RWPE1 (cell line): ENCODE data around the gene SPNS1.

Experiments used
- CTCF ChIA-PET: fragments of 350-600 bp; sonication (Branson Sonifier 250); formaldehyde crosslinking; extraction: SDS; loops from one replicate; lab custom pipeline; 2021; lab: Yijun Ruan, JAX
- POLR2A ChIA-PET: fragments of 400-600 bp; formaldehyde crosslinking; extraction: SDS; loops from one replicate; lab custom pipeline; 2020; ENCODE audit warnings: antibody characterized with exemption; ENCODE audit not compliant: low non-redundant PET; lab: Yijun Ruan, JAX
- DNase-seq: peaks from one replicate; pipeline ENCODE4 v3.0.0; 2012; ENCODE audit warnings: low spot score
- H3K27ac ChIP-seq: fragments of 450-650 bp; 2 replicates; pipeline ENCODE4 v1.5.1; 2017
- TF ChIP-seq, protein P1 (sequence below): fragments of 450-650 bp; conservative IDR thresholded peaks from 2 replicates; pipeline ENCODE4 v1.5.1; 2017; ENCODE audit warnings: low read depth, mild to moderate bottlenecking

SPNS1 gene

DNA sequence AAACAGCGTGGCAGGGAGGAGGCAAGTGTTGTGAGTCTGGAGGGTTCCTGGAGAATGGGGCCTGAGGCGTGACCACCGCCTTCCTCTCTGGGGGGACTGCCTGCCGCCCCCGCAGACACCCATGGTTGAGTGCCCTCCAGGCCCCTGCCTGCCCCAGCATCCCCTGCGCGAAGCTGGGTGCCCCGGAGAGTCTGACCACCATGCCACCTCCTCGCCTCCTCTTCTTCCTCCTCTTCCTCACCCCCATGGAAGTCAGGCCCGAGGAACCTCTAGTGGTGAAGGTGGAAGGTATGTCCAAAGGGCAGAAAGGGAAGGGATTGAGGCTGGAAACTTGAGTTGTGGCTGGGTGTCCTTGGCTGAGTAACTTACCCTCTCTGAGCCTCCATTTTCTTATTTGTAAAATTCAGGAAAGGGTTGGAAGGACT is 42.8 kb upstream of the SPNS1 start, which contains the start of gene CD19:
CD19 (plus strand) TSS at position 171 of the 425 bp plus-strand sequence; CDS start at position 201, 30 bp downstream.
- POLR2A ChIA-PET = no interaction called here
- TF ChIP-seq, protein P1, sequence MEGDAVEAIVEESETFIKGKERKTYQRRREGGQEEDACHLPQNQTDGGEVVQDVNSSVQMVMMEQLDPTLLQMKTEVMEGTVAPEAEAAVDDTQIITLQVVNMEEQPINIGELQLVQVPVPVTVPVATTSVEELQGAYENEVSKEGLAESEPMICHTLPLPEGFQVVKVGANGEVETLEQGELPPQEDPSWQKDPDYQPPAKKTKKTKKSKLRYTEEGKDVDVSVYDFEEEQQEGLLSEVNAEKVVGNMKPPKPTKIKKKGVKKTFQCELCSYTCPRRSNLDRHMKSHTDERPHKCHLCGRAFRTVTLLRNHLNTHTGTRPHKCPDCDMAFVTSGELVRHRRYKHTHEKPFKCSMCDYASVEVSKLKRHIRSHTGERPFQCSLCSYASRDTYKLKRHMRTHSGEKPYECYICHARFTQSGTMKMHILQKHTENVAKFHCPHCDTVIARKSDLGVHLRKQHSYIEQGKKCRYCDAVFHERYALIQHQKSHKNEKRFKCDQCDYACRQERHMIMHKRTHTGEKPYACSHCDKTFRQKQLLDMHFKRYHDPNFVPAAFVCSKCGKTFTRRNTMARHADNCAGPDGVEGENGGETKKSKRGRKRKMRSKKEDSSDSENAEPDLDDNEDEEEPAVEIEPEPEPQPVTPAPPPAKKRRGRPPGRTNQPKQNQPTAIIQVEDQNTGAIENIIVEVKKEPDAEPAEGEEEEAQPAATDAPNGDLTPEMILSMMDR = no peak
- CTCF ChIA-PET = no interaction called here
- H3K27ac ChIP-seq = no peak within 1 kb of the TSS
- no peak for DNase-seq

DNA sequence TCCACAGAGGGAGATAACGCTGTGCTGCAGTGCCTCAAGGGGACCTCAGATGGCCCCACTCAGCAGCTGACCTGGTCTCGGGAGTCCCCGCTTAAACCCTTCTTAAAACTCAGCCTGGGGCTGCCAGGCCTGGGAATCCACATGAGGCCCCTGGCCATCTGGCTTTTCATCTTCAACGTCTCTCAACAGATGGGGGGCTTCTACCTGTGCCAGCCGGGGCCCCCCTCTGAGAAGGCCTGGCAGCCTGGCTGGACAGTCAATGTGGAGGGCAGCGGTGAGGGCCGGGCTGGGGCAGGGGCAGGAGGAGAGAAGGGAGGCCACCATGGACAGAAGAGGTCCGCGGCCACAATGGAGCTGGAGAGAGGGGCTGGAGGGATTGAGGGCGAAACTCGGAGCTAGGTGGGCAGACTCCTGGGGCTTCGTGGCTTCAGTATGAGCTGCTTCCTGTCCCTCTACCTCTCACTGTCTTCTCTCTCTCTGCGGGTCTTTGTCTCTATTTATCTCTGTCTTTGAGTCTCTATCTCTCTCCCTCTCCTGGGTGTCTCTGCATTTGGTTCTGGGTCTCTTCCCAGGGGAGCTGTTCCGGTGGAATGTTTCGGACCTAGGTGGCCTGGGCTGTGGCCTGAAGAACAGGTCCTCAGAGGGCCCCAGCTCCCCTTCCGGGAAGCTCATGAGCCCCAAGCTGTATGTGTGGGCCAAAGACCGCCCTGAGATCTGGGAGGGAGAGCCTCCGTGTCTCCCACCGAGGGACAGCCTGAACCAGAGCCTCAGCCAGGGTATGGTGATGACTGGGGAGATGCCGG is 42.0 kb upstream of the SPNS1 start:
- TF ChIP-seq, protein P1 = no peak
- no peak for DNase-seq
- no peak overlapping the region for H3K27ac ChIP-seq
- ChIA-PET POLR2A (no interaction called here), CTCF (no interaction called here)

DNA sequence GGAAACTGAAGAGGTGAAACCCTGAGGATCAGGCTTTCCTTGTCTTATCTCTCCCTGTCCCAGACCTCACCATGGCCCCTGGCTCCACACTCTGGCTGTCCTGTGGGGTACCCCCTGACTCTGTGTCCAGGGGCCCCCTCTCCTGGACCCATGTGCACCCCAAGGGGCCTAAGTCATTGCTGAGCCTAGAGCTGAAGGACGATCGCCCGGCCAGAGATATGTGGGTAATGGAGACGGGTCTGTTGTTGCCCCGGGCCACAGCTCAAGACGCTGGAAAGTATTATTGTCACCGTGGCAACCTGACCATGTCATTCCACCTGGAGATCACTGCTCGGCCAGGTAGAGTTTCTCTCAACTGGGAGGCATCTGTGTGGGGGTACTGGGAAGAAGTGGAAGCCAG is 41.4 kb upstream of the SPNS1 start:
- ChIA-PET CTCF (no interaction called here), POLR2A (no interaction called here)
- DNase-seq = no peak
- TF ChIP-seq, protein P1 = no peak
- H3K27ac ChIP-seq = no peak overlapping the region

DNA sequence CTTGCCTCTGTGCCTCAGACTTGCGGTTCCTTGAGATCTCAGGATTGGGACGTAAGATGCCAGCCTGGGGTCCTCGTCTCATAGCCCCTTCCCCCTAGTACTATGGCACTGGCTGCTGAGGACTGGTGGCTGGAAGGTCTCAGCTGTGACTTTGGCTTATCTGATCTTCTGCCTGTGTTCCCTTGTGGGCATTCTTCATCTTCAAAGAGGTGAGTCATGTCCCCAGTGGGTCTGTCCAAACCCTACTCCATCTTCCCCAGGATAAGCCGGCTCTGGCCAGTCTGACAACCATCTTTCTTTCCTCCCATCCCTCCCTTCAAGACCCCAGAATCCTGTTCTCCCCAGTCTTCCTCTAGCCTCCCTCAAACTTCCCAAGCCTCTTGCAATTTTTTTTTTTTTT is 39.2 kb upstream of the SPNS1 start:
- TF ChIP-seq, protein P1 = no peak
- POLR2A ChIA-PET = no interaction called here
- CTCF ChIA-PET = no interaction called here
- no peak for DNase-seq
- H3K27ac ChIP-seq = no peak overlapping the region

DNA sequence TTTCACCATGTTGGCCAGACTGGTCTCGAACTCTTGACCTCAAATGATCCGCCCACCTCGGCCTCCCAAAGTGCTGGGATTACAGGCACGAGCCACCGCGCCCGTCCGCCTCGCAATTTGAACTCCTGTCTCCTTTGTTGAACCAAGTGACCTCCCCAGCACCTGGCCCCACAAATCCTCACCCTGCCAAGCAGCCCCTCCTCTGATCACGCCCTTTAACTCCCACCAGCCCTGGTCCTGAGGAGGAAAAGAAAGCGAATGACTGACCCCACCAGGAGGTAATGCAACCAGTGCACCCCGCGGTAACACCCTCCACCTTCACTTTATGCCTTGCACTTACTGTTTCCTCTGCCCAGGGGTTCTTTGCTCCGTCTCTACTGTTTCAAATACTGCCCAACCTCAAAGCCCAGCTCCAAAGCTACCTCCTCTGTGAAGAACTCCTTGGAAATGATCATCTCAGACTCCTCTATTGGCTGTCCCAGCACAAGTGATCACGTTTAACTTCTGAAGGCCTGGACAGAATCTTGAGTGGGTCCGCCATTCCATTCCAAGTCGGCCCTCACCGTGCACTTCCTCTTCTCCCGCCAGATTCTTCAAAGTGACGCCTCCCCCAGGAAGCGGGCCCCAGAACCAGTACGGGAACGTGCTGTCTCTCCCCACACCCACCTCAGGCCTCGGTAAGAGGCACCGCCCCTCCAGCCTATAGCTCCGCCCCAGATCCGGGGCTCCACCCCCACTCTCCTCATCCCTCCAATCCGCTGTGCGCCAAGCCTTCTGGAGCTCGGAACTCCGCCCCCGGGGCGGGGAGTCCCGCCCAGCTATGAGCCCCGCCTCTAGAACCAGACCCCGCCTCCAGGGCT is 38.4 kb upstream of the SPNS1 start:
- CTCF ChIA-PET = interaction anchor here (0.7 kb wide), 1 partner anchor 12 kb away, joined by 3 read pairs; no protein-coding TSS in a partner anchor
- peak overlapping the region; percentile 49 for H3K27ac ChIP-seq
- POLR2A ChIA-PET = no interaction called here
- DNase-seq = peak; percentile 90
- TF ChIP-seq, protein P1 = no peak

DNA sequence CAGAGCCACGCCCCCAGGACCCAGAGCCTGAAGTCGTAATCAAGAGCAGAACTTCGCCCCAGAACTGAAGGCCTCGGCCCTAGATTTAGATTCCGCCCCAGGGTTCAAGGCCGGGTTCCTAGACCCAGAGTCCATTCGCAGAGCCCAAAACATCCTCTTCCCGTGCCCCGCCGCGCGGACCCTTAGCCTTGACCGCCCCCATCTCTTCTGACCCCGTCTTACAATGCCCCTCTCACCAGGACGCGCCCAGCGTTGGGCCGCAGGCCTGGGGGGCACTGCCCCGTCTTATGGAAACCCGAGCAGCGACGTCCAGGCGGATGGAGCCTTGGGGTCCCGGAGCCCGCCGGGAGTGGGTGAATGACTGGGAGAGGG is 37.8 kb upstream of the SPNS1 start:
- TF ChIP-seq, protein P1 = no peak
- ChIA-PET POLR2A (no interaction called here), CTCF (no interaction called here)
- H3K27ac ChIP-seq = no peak overlapping the region; the same call in 1 of the 2 replicates
- no peak for DNase-seq
